HepG2 (cell line): Measurements from ENCODE around the gene TEAD3. TPM values are rescaled to one million over a fixed set of nuclear protein-coding genes. Genes with fewer than 3 reads are reported as not detected.

Experiments used
- ARNT ChIP-seq: fragments of 450-650 bp; IDR thresholded peaks from 2 replicates; pipeline ENCODE4 v1.6.1; 2017
- CSRNP1 ChIP-seq: sonication (generic); formaldehyde crosslinking; IDR thresholded peaks from 2 replicates; pipeline ENCODE4 v1.8.1; 2023; ENCODE audit warnings: mild to moderate bottlenecking, missing genetic modification reagents
- ETV5 ChIP-seq: IDR thresholded peaks from 2 replicates; pipeline ENCODE4 v1.6.1; 2018; ENCODE audit warnings: missing biosample characterization, missing genetic modification reagents, inconsistent platforms, borderline replicate concordance
- HDAC1 ChIP-seq: sonication (generic); formaldehyde crosslinking; IDR thresholded peaks from 2 replicates; pipeline ENCODE4 v1.5.1; 2020; ENCODE audit warnings: mild to moderate bottlenecking, missing genetic modification reagents
- KAT8 ChIP-seq: IDR thresholded peaks from 2 replicates; pipeline ENCODE4 v1.6.1; 2016; ENCODE audit warnings: missing genetic modification reagents, missing compliant biosample characterization
- KLF16 ChIP-seq, 2 experiments: sonication (generic) in 1 of 2; formaldehyde crosslinking in 1 of 2; IDR thresholded peaks; 2 replicates each; pipeline versions ENCODE4 v1.6.1 to v1.8.0; 2016 to 2023; ENCODE audit warnings: missing genetic modification reagents in 2 of 2, missing compliant biosample characterization in 1 of 2
- NCOA1 ChIP-seq: sonication (generic); formaldehyde crosslinking; IDR thresholded peaks from 2 replicates; pipeline ENCODE4 v1.9.0; 2021; ENCODE audit warnings: missing genetic modification reagents
- SRSF1 ChIP-seq: fragments of 200-400 bp; formaldehyde crosslinking; optimal IDR thresholded peaks from 2 replicates; pipeline ENCODE3; 2017; ENCODE audit warnings: mild to moderate bottlenecking, low read depth, low read length, moderate library complexity
- STAT6 ChIP-seq: sonication (generic); formaldehyde crosslinking; IDR thresholded peaks from 2 replicates; pipeline ENCODE4 v1.4.0; 2020; ENCODE audit warnings: missing genetic modification reagents, mild to moderate bottlenecking, borderline replicate concordance
- SUZ12 ChIP-seq: fragments of 150-350 bp; IDR thresholded peaks from 2 replicates; pipeline ENCODE4 v1.6.1; 2014; ENCODE audit warnings: low read depth, low read length
- THAP8 ChIP-seq: sonication (generic); formaldehyde crosslinking; IDR thresholded peaks from 2 replicates; pipeline ENCODE4 v1.5.1; 2020; ENCODE audit warnings: missing genetic modification reagents, mild to moderate bottlenecking, borderline replicate concordance
- ZFP36L1 ChIP-seq: sonication (generic); formaldehyde crosslinking; IDR thresholded peaks from 2 replicates; pipeline ENCODE4 v1.8.0; 2022; ENCODE audit warnings: mild to moderate bottlenecking, missing genetic modification reagents, moderate library complexity
- ZMAT3 ChIP-seq: sonication (generic); formaldehyde crosslinking; conservative IDR thresholded peaks from 2 replicates; pipeline ENCODE4 v1.7.0; 2021; ENCODE audit warnings: missing genetic modification reagents
- ZNF281 ChIP-seq: sonication (generic); formaldehyde crosslinking; IDR thresholded peaks from 2 replicates; pipeline ENCODE4 v1.4.0; 2020; ENCODE audit warnings: missing genetic modification reagents, borderline replicate concordance
- ZNF337 ChIP-seq: sonication (generic); formaldehyde crosslinking; IDR thresholded peaks from 2 replicates; pipeline ENCODE4 v1.5.1; 2020; ENCODE audit warnings: missing genetic modification reagents, low read depth, mild to moderate bottlenecking, borderline replicate concordance
- ZNF367 ChIP-seq: sonication (generic); formaldehyde crosslinking; IDR thresholded peaks from 2 replicates; pipeline ENCODE4 v1.4.0; 2020; ENCODE audit warnings: missing genetic modification reagents, borderline replicate concordance
- ZNF383 ChIP-seq: sonication (generic); formaldehyde crosslinking; IDR thresholded peaks from 2 replicates; pipeline ENCODE4 v1.4.0; 2020; ENCODE audit warnings: missing genetic modification reagents, mild to moderate bottlenecking, borderline replicate concordance
- ZNF460 ChIP-seq: sonication (generic); formaldehyde crosslinking; IDR thresholded peaks from 2 replicates; pipeline ENCODE4 v1.5.1; 2020; ENCODE audit warnings: missing genetic modification reagents, mild to moderate bottlenecking, borderline replicate concordance
- ZNF614 ChIP-seq: IDR thresholded peaks from 2 replicates; pipeline ENCODE4 v1.6.1; 2018; ENCODE audit warnings: missing biosample characterization, missing genetic modification reagents, inconsistent platforms, borderline replicate concordance
- ZNF652 ChIP-seq: IDR thresholded peaks from 2 replicates; pipeline ENCODE4 v1.6.1; 2016; ENCODE audit warnings: low read depth, borderline replicate concordance
- ZSCAN21 ChIP-seq: sonication (generic); formaldehyde crosslinking; IDR thresholded peaks from 2 replicates; pipeline ENCODE4 v1.8.0; 2022; ENCODE audit warnings: mild to moderate bottlenecking, missing genetic modification reagents, moderate library complexity, borderline replicate concordance
- polyA plus RNA-seq, 8 experiments: library from polyadenylated mRNA; depleted of rRNA in 3 of 8; stranded (reverse) in 7 of 8; unstranded in 1 of 8; fragments of >200 nt; fragmentation: Illumina TruSeq in 4 of 8; extraction: Trizol in 4 of 8; gene quantifications; 2 replicates each; pipeline versions ENCODE4 v1.2.1 to v1.2.3, GENCODE V29; 2011 to 2016; ENCODE audit warnings: low read depth in 4 of 8, missing spikeins in 1 of 8, mixed read lengths in 1 of 8; ENCODE audit not compliant: insufficient read depth in 1 of 8
- total RNA-seq, 5 experiments: library from RNA; depleted of rRNA; stranded (reverse); fragments of >200 nt; fragmentation: Illumina TruSeq; extraction: Trizol; gene quantifications; 2 replicates each; pipeline ENCODE4 v1.2.3, GENCODE V29; 2016; ENCODE audit warnings: low read depth in 1 of 5

The TEAD3 gene
- total and polyA plus RNA-seq, 2 of the 13 experiments (the other 11 are each of a cell fraction or from before 2014, with no cell fraction given) = 15.1 to 16.5 TPM

GRCh38 chr6:35468181-35468979 is 28.5 kb downstream of the TEAD3 start, which contains the start of gene RPL10A (continued):
- TF ChIP-seq STAT6 (CRISPR knock-in tag) = peak; percentile 97; the same call in 1 of the 2 replicates
- peak; percentile 97; the same call in 1 of the 2 replicates for TF ChIP-seq NCOA1 (CRISPR knock-in tag)
- no peak for TF ChIP-seq ARNT
- no peak for TF ChIP-seq SUZ12
- TF ChIP-seq ETV5 (CRISPR knock-in tag) = peak; percentile 90
- TF ChIP-seq ZMAT3 (CRISPR knock-in tag) = peak; percentile 97
- TF ChIP-seq ZNF460 (CRISPR knock-in tag) = peak; percentile 12; the same call in 1 of the 2 replicates
- TF ChIP-seq ZNF652 (CRISPR knock-in tag) = no peak; the same call in 1 of the 2 replicates
- TF ChIP-seq ZNF367 (CRISPR knock-in tag) = 0 out of 2 replicates have a peak, but pooled peaks have one; percentile 48
- TF ChIP-seq ZNF337 = peak; percentile 93
- peak; percentile 87 for TF ChIP-seq ZFP36L1 (CRISPR knock-in tag)
- peak; percentile 98 for TF ChIP-seq ZNF614 (CRISPR knock-in tag)
- peak; percentile 82 to 98 for TF ChIP-seq KLF16 (CRISPR knock-in tag; IDR thresholded peaks at IDR 0.05)
- peak; percentile 5; the same call in 1 of the 2 replicates for TF ChIP-seq ZNF281 (CRISPR knock-in tag)
- peak; percentile 97 for TF ChIP-seq KAT8 (CRISPR knock-in tag)
- peak; percentile 94 for TF ChIP-seq HDAC1 (CRISPR knock-in tag)
- peak; percentile 99 for TF ChIP-seq CSRNP1
- TF ChIP-seq ZSCAN21 (CRISPR knock-in tag) = peak; percentile 47; the same call in 1 of the 2 replicates
- peak; percentile 89; the same call in 1 of the 2 replicates for TF ChIP-seq THAP8
- peak; percentile 85 for TF ChIP-seq SRSF1
- no peak for TF ChIP-seq ZNF383 (CRISPR knock-in tag)
